ENCODE results near the gene CHAF1B.

GRCh38 chr21:36454706-36455105 lies 69.5 kb downstream of the CHAF1B start:
- no peak for TF ChIP-seq CTCF (IDR thresholded peaks at IDR 0.05; ENCODE audit: low read depth, low read length, poor library complexity, severe bottlenecking)
- no peak for TF ChIP-seq EZH2phosphoT487 (IDR thresholded peaks at IDR 0.05; ENCODE audit: borderline replicate concordance, low read length)

Measured in DOHH2 (cell line).